Measurements from ENCODE around the gene TFB1M. TPM values are rescaled to one million over a fixed set of nuclear protein-coding genes. Genes with fewer than 3 reads are reported as not detected.

The TFB1M gene
- polyA plus RNA-seq, 1 experiment, result 20.4 TPM

DNA sequence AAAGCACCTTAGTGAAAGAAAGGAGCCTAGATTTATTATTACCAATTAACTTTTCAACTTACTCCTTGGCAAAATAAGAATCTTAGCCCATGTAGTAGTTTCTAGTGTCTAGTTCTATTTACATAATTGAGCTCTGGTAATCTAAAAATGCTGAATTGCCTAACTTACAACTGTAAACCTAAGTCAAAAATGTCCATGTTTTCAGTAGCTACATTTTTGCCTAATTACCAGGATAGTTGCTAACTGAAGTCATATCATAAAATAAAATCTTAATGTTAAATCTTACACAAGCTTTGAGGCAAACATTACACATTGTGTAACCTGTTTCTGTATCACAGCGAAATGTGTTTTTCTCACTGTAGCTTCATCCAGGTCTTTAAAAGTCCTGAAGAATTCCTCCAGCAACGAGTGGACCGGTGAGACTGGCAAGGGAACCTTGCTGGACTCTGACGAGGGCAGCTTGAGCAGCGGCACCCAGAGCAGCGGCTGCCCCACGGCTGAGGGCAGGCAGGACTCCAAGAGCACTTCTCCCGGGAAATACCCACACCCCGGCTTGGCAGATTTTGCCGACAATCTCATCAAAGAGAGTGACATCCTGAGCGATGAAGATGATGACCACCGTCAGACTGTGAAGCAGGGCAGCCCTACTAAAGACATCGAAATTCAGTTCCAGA is 58.0 kb downstream of the TFB1M start:
- no peaks in the 10 kb centered on the region for H3K27me3 ChIP-seq (ENCODE audit: control insufficient read depth, insufficient read depth, low read length)
- H3K4me3 ChIP-seq (ENCODE audit: low read depth, low read length), result no peak overlapping the region
- ChIA-PET CTCF (interaction anchor here (1.4 kb wide), 1 partner anchor 12 kb away, joined by 4 read pairs; no protein-coding TSS in a partner anchor), POLR2A (no interaction called here)
- no peak overlapping the region for H3K27ac ChIP-seq (ENCODE audit: low read depth, low read length)
- H3K9me3 ChIP-seq (ENCODE audit: control insufficient read depth, insufficient read depth, low read length), result no peaks in the 10 kb centered on the region
- DNase-seq (ENCODE audit: low read depth, low spot score), result no peak
- TF ChIP-seq, protein P1, sequence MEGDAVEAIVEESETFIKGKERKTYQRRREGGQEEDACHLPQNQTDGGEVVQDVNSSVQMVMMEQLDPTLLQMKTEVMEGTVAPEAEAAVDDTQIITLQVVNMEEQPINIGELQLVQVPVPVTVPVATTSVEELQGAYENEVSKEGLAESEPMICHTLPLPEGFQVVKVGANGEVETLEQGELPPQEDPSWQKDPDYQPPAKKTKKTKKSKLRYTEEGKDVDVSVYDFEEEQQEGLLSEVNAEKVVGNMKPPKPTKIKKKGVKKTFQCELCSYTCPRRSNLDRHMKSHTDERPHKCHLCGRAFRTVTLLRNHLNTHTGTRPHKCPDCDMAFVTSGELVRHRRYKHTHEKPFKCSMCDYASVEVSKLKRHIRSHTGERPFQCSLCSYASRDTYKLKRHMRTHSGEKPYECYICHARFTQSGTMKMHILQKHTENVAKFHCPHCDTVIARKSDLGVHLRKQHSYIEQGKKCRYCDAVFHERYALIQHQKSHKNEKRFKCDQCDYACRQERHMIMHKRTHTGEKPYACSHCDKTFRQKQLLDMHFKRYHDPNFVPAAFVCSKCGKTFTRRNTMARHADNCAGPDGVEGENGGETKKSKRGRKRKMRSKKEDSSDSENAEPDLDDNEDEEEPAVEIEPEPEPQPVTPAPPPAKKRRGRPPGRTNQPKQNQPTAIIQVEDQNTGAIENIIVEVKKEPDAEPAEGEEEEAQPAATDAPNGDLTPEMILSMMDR (IDR thresholded peaks at IDR 0.05; ENCODE audit: low read depth, low read length), result no peak

GRCh38 chr6:155254139-155254538 is 60.1 kb downstream of the TFB1M start:
- ChIA-PET POLR2A (no interaction called here), CTCF (no interaction called here)
- H3K4me3 ChIP-seq (ENCODE audit: low read depth, low read length), result no peak overlapping the region
- no peak for DNase-seq (ENCODE audit: low read depth, low spot score)
- H3K27me3 ChIP-seq (ENCODE audit: control insufficient read depth, insufficient read depth, low read length), result no peaks in the 10 kb centered on the region
- TF ChIP-seq, protein P1 (IDR thresholded peaks at IDR 0.05; ENCODE audit: low read depth, low read length), result no peak
- H3K27ac ChIP-seq (ENCODE audit: low read depth, low read length), result no peak overlapping the region
- H3K9me3 ChIP-seq (ENCODE audit: control insufficient read depth, insufficient read depth, low read length), result no peaks in the 10 kb centered on the region

GRCh38 chr6:155253337-155253736 is 60.9 kb downstream of the TFB1M start:
- Histone ChIP-seq H3K27me3 (ENCODE audit: control insufficient read depth, insufficient read depth, low read length) (no peaks in the 10 kb centered on the region), H3K4me3 (ENCODE audit: low read depth, low read length) (no peak overlapping the region), H3K27ac (ENCODE audit: low read depth, low read length) (no peak overlapping the region), H3K9me3 (ENCODE audit: control insufficient read depth, insufficient read depth, low read length) (no peaks in the 10 kb centered on the region)
- CTCF ChIA-PET, result interaction anchor here (1.6 kb wide), 1 partner anchor 14 kb away, joined by 6 read pairs; no protein-coding TSS in a partner anchor
- POLR2A ChIA-PET, result no interaction called here
- TF ChIP-seq, protein P1 (IDR thresholded peaks at IDR 0.05; ENCODE audit: low read depth, low read length), result no peak
- DNase-seq (ENCODE audit: low read depth, low spot score), result no peak

GRCh38 chr6:155252581-155252980 is 61.7 kb downstream of the TFB1M start:
- ChIA-PET CTCF (interaction anchor here (1.3 to 1.6 kb wide), 2 partner anchors 15 to 74 kb away, joined by 6 to 10 read pairs; no protein-coding TSS in a partner anchor), POLR2A (no interaction called here)
- H3K27ac ChIP-seq (ENCODE audit: low read depth, low read length), result no peak overlapping the region
- TF ChIP-seq, protein P1 (IDR thresholded peaks at IDR 0.05; ENCODE audit: low read depth, low read length), result no peak
- H3K27me3 ChIP-seq (ENCODE audit: control insufficient read depth, insufficient read depth, low read length), result no peaks in the 10 kb centered on the region
- H3K9me3 ChIP-seq (ENCODE audit: control insufficient read depth, insufficient read depth, low read length), result no peaks in the 10 kb centered on the region; the same call in 1 of the 2 replicates
- no peak overlapping the region for H3K4me3 ChIP-seq (ENCODE audit: low read depth, low read length)
- no peak for DNase-seq (ENCODE audit: low read depth, low spot score)

DNA sequence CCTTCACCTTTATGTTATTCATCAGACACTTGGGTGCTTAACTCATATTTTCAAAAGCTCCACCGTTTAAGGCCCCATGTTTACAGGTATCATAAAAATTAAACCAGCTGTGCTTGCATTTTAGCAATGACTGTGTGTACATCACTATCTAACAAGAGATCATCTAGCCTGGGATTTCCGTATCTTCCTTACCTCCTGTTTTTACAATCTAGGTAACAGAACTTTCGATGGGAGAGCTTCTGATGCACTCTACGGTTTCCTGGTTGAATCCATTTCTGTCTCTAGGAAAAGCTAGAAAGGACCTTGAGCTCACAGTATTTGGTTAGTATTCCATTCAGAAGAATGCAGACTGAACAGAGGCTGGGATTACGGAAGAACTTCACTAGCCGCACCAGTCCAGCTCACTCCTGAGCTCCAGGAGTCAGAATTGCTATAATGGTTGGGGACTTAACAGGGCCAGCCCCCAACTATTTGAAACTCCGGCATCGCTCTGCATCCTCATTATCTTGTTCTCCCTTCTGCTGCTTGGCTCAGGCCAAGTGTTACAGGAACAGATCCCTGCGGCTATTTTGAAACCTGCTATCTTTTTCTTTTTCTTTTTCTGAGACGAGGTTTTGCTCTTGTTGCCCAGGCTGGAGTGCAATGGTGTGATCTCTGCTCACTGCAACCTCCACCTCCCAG is 63.4 kb downstream of the TFB1M start:
- Histone ChIP-seq H3K27ac (ENCODE audit: low read depth, low read length) (no peak overlapping the region), H3K4me3 (ENCODE audit: low read depth, low read length) (no peak overlapping the region), H3K27me3 (ENCODE audit: control insufficient read depth, insufficient read depth, low read length) (no peaks in the 10 kb centered on the region), H3K9me3 (ENCODE audit: control insufficient read depth, insufficient read depth, low read length) (no peaks in the 10 kb centered on the region; the same call in 1 of the 2 replicates)
- TF ChIP-seq, protein P1 (IDR thresholded peaks at IDR 0.05; ENCODE audit: low read depth, low read length), result no peak
- CTCF ChIA-PET, result interaction anchor here (0.7 to 2.6 kb wide), 8 partner anchors 17 to 383 kb away, joined by 3 to 11 read pairs (median 4); no protein-coding TSS in a partner anchor
- DNase-seq (ENCODE audit: low read depth, low spot score), result no peak
- POLR2A ChIA-PET, result no interaction called here
